ENCODE data around the gene KCNMA1. TPM values are rescaled to one million over a fixed set of nuclear protein-coding genes. Genes with fewer than 3 reads are reported as not detected.

Gene KCNMA1
- polyA plus RNA-seq, 1 of the 3 experiments (the other 2 are of a cell fraction), result 107 TPM

DNA sequence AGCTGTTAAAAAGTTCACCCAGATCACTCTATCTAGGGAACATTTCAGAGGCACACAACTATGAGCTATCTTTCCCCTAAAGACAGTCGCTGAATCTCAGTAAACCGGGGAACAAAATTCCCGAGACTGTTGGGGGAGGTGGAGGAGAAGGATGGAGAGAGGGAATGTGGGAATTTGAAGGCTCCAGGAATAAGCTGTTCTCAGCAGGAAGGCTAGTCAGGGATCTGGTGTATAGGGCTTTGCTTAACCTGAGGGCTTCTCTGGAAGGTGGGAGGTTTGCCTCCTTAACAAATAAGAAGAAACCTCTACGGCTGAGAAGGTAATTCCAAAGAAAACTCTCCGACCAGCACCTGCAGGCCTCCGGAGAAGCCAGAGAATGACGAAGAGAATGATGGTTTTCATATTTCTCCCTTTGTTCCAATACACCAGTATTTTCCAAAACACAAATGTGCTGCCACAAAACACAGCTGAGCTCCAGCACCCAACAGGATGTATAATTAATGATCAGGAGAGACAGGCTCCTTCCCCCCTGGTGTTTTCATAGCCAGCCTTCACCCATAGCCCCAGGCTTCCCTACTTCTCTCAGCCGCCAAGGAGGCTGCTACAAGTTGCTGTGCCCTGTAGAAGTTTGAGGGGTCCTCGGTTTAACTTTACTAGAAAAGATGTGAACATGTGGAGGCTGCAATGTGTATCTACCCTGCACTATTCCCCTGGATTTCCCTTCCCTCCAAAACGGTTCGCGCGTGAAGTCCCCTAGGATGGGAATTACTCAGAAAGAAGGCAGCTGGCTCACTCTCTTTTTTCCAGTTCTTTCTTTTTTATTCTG is 2.0 kb downstream of the KCNMA1 start:
- Histone ChIP-seq H3K4me3 (ENCODE audit: low read depth in 2 of 2, low read length in 1 of 2) (peak overlapping the region; percentile 81 to 84; a peak in 3 of 4 replicates), H3K79me2 (ENCODE audit: insufficient read depth) (peaks cover 60% of the 10 kb centered on the region), H3K9ac (peak overlapping the region; percentile 68; the same call in 1 of the 2 replicates), H3K4me2 (peak overlapping the region; percentile 95), H4K20me1 (ENCODE audit: insufficient read depth) (no peaks in the 10 kb centered on the region), H3K36me3 (replicated peaks in 1 of 2; ENCODE audit: control insufficient read depth in 1 of 2, insufficient read depth in 2 of 2, low read length in 1 of 2) (peaks cover 0 to 13% of the 10 kb centered on the region in 2 experiments), H3F3A (replicated peaks; ENCODE audit: insufficient read depth) (no peaks in the 10 kb centered on the region), H3K9me2 (no peaks in the 10 kb centered on the region), H3K27me3 (ENCODE audit: insufficient read depth) (no peaks in the 10 kb centered on the region), H3K9me3 (no peaks in the 10 kb centered on the region), H3K4me1 (ENCODE audit: control insufficient read depth in 1 of 2, insufficient read depth in 2 of 2, low read depth in 1 of 2, low read length in 1 of 2) (peaks cover 0 to 16% of the 10 kb centered on the region in 2 experiments; a peak in 3 of 4 replicates), H2AFZ (ENCODE audit: low read depth) (no peak overlapping the region), H3K27ac (ENCODE audit: low read depth in 2 of 2, low read length in 1 of 2) (no peak overlapping the region)
- ChIA-PET CTCF (interaction anchor here (0.8 to 21.3 kb wide), 5 partner anchors 9 to 467 kb away, joined by 3 to 513 read pairs (median 5); no protein-coding TSS in a partner anchor), POLR2A (no interaction called here)
- DNase-seq, result no peak
- WGBS (ENCODE audit: low lambda C conversion rate), result 82% methylated on average over 13 of the region's 13 CpGs
- TF ChIP-seq NFIC (IDR thresholded peaks at IDR 0.05; ENCODE audit: borderline replicate concordance), result no peak

DNA sequence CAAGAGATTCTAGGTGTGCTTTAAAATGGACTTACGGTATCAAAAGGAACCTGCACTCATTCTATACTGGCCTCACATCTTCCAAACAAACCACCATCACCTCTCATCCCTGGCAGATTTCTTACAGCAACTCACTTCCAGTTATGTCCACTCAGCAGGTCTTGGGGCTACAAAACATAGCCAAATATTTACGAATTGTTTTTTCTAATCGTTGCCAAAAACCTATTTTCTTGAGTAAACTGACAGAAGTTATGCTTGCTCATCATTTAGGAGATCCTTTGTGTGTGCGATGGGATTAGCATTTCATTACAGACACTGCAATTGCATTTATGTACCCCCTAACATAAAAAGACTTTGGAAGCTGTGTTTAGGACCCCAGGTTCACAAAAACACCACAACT is 2.7 kb downstream of the KCNMA1 start:
- POLR2A ChIA-PET, result no interaction called here
- WGBS (ENCODE audit: low lambda C conversion rate), result 86% methylated on average over 4 of the region's 4 CpGs
- Histone ChIP-seq H3K36me3 (replicated peaks in 1 of 2; ENCODE audit: control insufficient read depth in 1 of 2, insufficient read depth in 2 of 2, low read length in 1 of 2) (peaks cover 0 to 13% of the 10 kb centered on the region in 2 experiments), H3K79me2 (ENCODE audit: insufficient read depth) (peaks cover 60% of the 10 kb centered on the region), H3K9ac (no peak overlapping the region), H2AFZ (ENCODE audit: low read depth) (no peak overlapping the region), H3K9me2 (no peaks in the 10 kb centered on the region), H3K9me3 (no peaks in the 10 kb centered on the region), H3F3A (replicated peaks; ENCODE audit: insufficient read depth) (no peaks in the 10 kb centered on the region), H3K4me1 (ENCODE audit: control insufficient read depth in 1 of 2, insufficient read depth in 2 of 2, low read depth in 1 of 2, low read length in 1 of 2) (peaks cover 0 to 16% of the 10 kb centered on the region in 2 experiments; a peak in 3 of 4 replicates), H3K27me3 (ENCODE audit: insufficient read depth) (no peaks in the 10 kb centered on the region), H3K27ac (ENCODE audit: low read depth in 2 of 2, low read length in 1 of 2) (no peak overlapping the region), H3K4me2 (peak overlapping the region; percentile 95), H4K20me1 (ENCODE audit: insufficient read depth) (no peaks in the 10 kb centered on the region), H3K4me3 (ENCODE audit: low read depth in 2 of 2, low read length in 1 of 2) (peak overlapping the region in 1 of 2 experiments; percentile 84; a peak in 1 of 4 replicates)
- CTCF ChIA-PET, result interaction anchor here (1.0 to 21.3 kb wide), 4 partner anchors 140 to 466 kb away, joined by 4 to 513 read pairs (median 72); no protein-coding TSS in a partner anchor
- TF ChIP-seq MEF2A (IDR thresholded peaks at IDR 0.05; ENCODE audit: borderline replicate concordance, low read depth), result no peak
- TF ChIP-seq, protein P1, sequence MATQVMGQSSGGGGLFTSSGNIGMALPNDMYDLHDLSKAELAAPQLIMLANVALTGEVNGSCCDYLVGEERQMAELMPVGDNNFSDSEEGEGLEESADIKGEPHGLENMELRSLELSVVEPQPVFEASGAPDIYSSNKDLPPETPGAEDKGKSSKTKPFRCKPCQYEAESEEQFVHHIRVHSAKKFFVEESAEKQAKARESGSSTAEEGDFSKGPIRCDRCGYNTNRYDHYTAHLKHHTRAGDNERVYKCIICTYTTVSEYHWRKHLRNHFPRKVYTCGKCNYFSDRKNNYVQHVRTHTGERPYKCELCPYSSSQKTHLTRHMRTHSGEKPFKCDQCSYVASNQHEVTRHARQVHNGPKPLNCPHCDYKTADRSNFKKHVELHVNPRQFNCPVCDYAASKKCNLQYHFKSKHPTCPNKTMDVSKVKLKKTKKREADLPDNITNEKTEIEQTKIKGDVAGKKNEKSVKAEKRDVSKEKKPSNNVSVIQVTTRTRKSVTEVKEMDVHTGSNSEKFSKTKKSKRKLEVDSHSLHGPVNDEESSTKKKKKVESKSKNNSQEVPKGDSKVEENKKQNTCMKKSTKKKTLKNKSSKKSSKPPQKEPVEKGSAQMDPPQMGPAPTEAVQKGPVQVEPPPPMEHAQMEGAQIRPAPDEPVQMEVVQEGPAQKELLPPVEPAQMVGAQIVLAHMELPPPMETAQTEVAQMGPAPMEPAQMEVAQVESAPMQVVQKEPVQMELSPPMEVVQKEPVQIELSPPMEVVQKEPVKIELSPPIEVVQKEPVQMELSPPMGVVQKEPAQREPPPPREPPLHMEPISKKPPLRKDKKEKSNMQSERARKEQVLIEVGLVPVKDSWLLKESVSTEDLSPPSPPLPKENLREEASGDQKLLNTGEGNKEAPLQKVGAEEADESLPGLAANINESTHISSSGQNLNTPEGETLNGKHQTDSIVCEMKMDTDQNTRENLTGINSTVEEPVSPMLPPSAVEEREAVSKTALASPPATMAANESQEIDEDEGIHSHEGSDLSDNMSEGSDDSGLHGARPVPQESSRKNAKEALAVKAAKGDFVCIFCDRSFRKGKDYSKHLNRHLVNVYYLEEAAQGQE (IDR thresholded peaks at IDR 0.05; ENCODE audit: low read depth, low read length), result no peak
- TF ChIP-seq, protein P2, sequence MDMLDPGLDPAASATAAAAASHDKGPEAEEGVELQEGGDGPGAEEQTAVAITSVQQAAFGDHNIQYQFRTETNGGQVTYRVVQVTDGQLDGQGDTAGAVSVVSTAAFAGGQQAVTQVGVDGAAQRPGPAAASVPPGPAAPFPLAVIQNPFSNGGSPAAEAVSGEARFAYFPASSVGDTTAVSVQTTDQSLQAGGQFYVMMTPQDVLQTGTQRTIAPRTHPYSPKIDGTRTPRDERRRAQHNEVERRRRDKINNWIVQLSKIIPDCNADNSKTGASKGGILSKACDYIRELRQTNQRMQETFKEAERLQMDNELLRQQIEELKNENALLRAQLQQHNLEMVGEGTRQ (IDR thresholded peaks at IDR 0.05; ENCODE audit: borderline replicate concordance, low read depth, low read length), result no peak
- no peak for TF ChIP-seq NFIC (IDR thresholded peaks at IDR 0.05; ENCODE audit: borderline replicate concordance)
- no peak for TF ChIP-seq JUND (IDR thresholded peaks at IDR 0.05)
- no peak for TF ChIP-seq GABPA (IDR thresholded peaks at IDR 0.05; ENCODE audit: low read depth)
- TF ChIP-seq EZH2phosphoT487 (IDR thresholded peaks at IDR 0.05; ENCODE audit: borderline replicate concordance, low read depth), result no peak
- TF ChIP-seq, protein P3, sequence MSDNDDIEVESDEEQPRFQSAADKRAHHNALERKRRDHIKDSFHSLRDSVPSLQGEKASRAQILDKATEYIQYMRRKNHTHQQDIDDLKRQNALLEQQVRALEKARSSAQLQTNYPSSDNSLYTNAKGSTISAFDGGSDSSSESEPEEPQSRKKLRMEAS (IDR thresholded peaks at IDR 0.05; ENCODE audit: low read depth), result no peak
- no peak for TF ChIP-seq TEAD4 (IDR thresholded peaks at IDR 0.05; ENCODE audit: borderline replicate concordance, insufficient read depth)
- TF ChIP-seq FOXJ3 (CRISPR knock-in tag; IDR thresholded peaks at IDR 0.05), result no peak
- TF ChIP-seq ELF1 (IDR thresholded peaks at IDR 0.05), result no peak
- DNase-seq, result no peak

All from SK-N-SH (cell line).